ENCODE results near the gene WAC. TPM values are rescaled to one million over a fixed set of nuclear protein-coding genes. Genes with fewer than 3 reads are reported as not detected.

The WAC gene
- total and polyA plus RNA-seq, 2 of the 13 experiments (the other 11 are each of a cell fraction or from before 2014, with no cell fraction given) = 69.1 to 96.2 TPM

DNA sequence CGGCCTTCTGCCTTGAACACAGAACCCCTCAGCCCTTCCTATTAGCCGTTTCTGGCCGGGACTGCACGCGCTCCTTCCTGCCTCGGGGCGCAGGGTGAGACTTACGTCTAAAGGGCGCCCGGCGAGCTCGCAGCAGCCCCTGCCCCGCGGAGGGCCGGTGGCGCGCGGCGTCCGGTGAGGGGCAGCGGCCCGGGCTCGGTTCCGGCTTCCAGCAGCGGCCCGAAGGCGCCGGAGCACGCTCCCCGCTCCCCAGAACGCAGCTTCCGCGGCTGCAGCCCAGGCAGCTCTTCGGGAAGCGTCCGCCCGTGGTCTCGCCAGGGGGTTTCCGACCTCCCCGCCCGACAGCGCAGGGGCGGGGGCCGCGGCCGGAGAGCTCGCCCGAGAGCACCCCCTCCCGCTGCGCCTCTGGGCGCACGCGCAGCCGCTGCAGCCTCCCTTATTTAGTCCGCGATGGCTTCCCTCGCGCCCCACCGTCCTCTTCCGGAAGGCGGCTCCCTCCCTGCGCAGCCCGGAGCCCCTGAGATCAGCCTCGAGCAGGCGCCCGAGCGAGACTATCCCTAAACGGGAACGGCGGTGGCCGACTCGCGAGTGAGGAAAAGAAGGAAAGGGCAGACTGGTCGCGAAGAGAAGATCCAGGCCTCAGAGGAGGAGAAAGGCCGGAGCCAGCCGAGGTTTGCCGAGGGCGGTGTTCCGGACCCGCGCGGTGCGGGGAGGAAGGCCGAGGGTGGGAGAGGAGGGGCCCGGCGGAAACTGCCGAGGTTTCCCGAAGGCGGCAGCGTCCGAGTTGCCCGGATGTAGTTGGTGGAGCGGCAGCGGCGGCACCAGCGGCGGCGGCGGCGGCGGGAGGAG lies at the start of gene WAC (continued):
- TF ChIP-seq, protein P1, sequence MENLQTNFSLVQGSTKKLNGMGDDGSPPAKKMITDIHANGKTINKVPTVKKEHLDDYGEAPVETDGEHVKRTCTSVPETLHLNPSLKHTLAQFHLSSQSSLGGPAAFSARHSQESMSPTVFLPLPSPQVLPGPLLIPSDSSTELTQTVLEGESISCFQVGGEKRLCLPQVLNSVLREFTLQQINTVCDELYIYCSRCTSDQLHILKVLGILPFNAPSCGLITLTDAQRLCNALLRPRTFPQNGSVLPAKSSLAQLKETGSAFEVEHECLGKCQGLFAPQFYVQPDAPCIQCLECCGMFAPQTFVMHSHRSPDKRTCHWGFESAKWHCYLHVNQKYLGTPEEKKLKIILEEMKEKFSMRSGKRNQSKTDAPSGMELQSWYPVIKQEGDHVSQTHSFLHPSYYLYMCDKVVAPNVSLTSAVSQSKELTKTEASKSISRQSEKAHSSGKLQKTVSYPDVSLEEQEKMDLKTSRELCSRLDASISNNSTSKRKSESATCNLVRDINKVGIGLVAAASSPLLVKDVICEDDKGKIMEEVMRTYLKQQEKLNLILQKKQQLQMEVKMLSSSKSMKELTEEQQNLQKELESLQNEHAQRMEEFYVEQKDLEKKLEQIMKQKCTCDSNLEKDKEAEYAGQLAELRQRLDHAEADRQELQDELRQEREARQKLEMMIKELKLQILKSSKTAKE (CRISPR knock-in tag; IDR thresholded peaks at IDR 0.05; ENCODE audit: borderline replicate concordance) = peak; percentile 35; the same call in 1 of the 2 replicates
- no peak for TF ChIP-seq NCOA5 (CRISPR knock-in tag; IDR thresholded peaks at IDR 0.05)
- peak; percentile 99 for TF ChIP-seq ZNF501 (CRISPR knock-in tag; IDR thresholded peaks at IDR 0.05)
- peak; percentile 42; the same call in 1 of the 2 replicates for TF ChIP-seq NCOA2 (CRISPR knock-in tag; IDR thresholded peaks at IDR 0.05)
- TF ChIP-seq GTF2F1 (IDR thresholded peaks at IDR 0.05; ENCODE audit: low read length) = no peak
- TF ChIP-seq, protein P2, sequence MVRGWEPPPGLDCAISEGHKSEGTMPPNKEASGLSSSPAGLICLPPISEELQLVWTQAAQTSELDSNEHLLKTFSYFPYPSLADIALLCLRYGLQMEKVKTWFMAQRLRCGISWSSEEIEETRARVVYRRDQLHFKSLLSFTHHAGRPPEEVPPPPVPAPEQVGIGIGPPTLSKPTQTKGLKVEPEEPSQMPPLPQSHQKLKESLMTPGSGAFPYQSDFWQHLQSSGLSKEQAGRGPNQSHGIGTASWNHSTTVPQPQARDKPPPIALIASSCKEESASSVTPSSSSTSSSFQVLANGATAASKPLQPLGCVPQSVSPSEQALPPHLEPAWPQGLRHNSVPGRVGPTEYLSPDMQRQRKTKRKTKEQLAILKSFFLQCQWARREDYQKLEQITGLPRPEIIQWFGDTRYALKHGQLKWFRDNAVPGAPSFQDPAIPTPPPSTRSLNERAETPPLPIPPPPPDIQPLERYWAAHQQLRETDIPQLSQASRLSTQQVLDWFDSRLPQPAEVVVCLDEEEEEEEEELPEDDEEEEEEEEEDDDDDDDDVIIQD (CRISPR knock-in tag; IDR thresholded peaks at IDR 0.05; ENCODE audit: low read depth) = no peak
- TF ChIP-seq, protein P3, sequence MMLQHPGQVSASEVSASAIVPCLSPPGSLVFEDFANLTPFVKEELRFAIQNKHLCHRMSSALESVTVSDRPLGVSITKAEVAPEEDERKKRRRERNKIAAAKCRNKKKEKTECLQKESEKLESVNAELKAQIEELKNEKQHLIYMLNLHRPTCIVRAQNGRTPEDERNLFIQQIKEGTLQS (CRISPR knock-in tag; IDR thresholded peaks at IDR 0.05) = no peak
- TF ChIP-seq ZNF232 (CRISPR knock-in tag; IDR thresholded peaks at IDR 0.05; ENCODE audit: borderline replicate concordance) = no peak
- peak; percentile 90; the same call in 1 of the 2 replicates for TF ChIP-seq ZNF607 (CRISPR knock-in tag; IDR thresholded peaks at IDR 0.05; ENCODE audit: borderline replicate concordance)
- TF ChIP-seq NFIC (IDR thresholded peaks at IDR 0.05; ENCODE audit: low read length) = no peak
- TF ChIP-seq HOXA5 (CRISPR knock-in tag; IDR thresholded peaks at IDR 0.05) = peak; percentile 74; the same call in 1 of the 2 replicates
- TF ChIP-seq, protein P4, sequence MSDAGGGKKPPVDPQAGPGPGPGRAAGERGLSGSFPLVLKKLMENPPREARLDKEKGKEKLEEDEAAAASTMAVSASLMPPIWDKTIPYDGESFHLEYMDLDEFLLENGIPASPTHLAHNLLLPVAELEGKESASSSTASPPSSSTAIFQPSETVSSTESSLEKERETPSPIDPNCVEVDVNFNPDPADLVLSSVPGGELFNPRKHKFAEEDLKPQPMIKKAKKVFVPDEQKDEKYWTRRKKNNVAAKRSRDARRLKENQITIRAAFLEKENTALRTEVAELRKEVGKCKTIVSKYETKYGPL (CRISPR knock-in tag; IDR thresholded peaks at IDR 0.05) = no peak
- TF ChIP-seq NFRKB (IDR thresholded peaks at IDR 0.05) = no peak
- peak; percentile 67; the same call in 1 of the 2 replicates for TF ChIP-seq EED (CRISPR knock-in tag; IDR thresholded peaks at IDR 0.05)
- TF ChIP-seq ZNF782 (CRISPR knock-in tag; IDR thresholded peaks at IDR 0.05; ENCODE audit: borderline replicate concordance) = no peak
- peak; percentile 89 for TF ChIP-seq ZSCAN25 (CRISPR knock-in tag; IDR thresholded peaks at IDR 0.05)
- TF ChIP-seq, protein P5, sequence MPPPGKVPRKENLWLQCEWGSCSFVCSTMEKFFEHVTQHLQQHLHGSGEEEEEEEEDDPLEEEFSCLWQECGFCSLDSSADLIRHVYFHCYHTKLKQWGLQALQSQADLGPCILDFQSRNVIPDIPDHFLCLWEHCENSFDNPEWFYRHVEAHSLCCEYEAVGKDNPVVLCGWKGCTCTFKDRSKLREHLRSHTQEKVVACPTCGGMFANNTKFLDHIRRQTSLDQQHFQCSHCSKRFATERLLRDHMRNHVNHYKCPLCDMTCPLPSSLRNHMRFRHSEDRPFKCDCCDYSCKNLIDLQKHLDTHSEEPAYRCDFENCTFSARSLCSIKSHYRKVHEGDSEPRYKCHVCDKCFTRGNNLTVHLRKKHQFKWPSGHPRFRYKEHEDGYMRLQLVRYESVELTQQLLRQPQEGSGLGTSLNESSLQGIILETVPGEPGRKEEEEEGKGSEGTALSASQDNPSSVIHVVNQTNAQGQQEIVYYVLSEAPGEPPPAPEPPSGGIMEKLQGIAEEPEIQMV (CRISPR knock-in tag; IDR thresholded peaks at IDR 0.05; ENCODE audit: low read depth) = peak; percentile 56; the same call in 1 of the 2 replicates
- no peak for TF ChIP-seq ZNF432 (CRISPR knock-in tag; IDR thresholded peaks at IDR 0.05; ENCODE audit: borderline replicate concordance)
- TF ChIP-seq, protein P6, sequence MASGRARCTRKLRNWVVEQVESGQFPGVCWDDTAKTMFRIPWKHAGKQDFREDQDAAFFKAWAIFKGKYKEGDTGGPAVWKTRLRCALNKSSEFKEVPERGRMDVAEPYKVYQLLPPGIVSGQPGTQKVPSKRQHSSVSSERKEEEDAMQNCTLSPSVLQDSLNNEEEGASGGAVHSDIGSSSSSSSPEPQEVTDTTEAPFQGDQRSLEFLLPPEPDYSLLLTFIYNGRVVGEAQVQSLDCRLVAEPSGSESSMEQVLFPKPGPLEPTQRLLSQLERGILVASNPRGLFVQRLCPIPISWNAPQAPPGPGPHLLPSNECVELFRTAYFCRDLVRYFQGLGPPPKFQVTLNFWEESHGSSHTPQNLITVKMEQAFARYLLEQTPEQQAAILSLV (CRISPR knock-in tag; IDR thresholded peaks at IDR 0.05; ENCODE audit: borderline replicate concordance) = peak; percentile 56; the same call in 1 of the 2 replicates
- 0 out of 2 replicates have a peak, but pooled peaks have one; percentile 79 for TF ChIP-seq ZNF543 (CRISPR knock-in tag; IDR thresholded peaks at IDR 0.05)
- TF ChIP-seq SRY (CRISPR knock-in tag; IDR thresholded peaks at IDR 0.05) = peak; percentile 85
- TF ChIP-seq DNMT3B (CRISPR knock-in tag; conservative IDR thresholded peaks at IDR 0.05) = no peak
- no peak for TF ChIP-seq NFYC (CRISPR knock-in tag; IDR thresholded peaks at IDR 0.05)
